GM18517 (cell line): ENCODE data around the gene UGT3A1.

Experiments used
- ATAC-seq: cut with Tn5 transposase; IDR thresholded peaks from one replicate; pipeline ENCODE4 v1.9.1; 2021; ENCODE audit warnings: mild to moderate bottlenecking, moderate library complexity; ENCODE audit not compliant: unreplicated experiment

The UGT3A1 gene

GRCh38 chr5:35919191-35919590, 72.0 kb downstream of the UGT3A1 start:
- no peak for ATAC-seq

DNA sequence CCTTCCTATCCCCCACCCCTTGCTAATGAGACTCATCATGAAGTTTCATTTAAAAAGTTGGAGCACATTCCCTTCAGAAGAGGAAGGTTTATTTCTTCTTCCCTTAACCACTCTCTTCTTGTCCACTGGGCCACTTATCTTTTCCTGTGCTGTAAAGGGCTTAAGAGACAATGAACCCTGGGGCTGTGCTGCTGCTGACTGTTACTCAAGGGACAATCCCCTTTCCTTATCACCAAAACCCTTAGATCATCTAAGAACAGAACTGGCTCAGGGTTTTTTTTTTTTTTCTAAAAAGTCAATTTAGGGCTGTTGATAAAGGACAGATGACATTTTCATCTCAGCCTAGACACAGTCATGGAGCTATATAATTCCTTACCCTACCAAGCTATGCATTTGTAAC, 82.4 kb downstream of the UGT3A1 start:
- no peak for ATAC-seq

- no peak for ATAC-seq
Measured at GRCh38 chr5:35908228-35908627, 83.0 kb downstream of the UGT3A1 start.

- peak; percentile 51 for ATAC-seq
Measured at GRCh38 chr5:35904443-35905132, 86.6 kb downstream of the UGT3A1 start.

GRCh38 chr5:35903631-35904203, 87.5 kb downstream of the UGT3A1 start:
- ATAC-seq = no peak

- peak; percentile 74 for ATAC-seq
Measured at GRCh38 chr5:35902046-35902672, 89.0 kb downstream of the UGT3A1 start.
